Neural progenitor cell (in vitro differentiated cells): ENCODE results near the gene BCL2L12.

Experiments
- CTCF ChIP-seq: fragments of 200-600 bp; sonication (generic); IDR thresholded peaks from 2 replicates; pipeline ENCODE4 v1.5.1; 2017; ENCODE audit warnings: antibody characterized with exemption, mild to moderate bottlenecking
- EZH2 ChIP-seq: fragments of 200-600 bp; sonication (generic); IDR thresholded peaks from 2 replicates; pipeline ENCODE4 v1.6.1; 2017; ENCODE audit warnings: antibody characterized with exemption, mild to moderate bottlenecking, moderate library complexity
- EZH2phosphoT487 ChIP-seq: fragments of 200-600 bp; sonication (generic); IDR thresholded peaks from 2 replicates; pipeline ENCODE4 v1.6.1; 2017; ENCODE audit warnings: antibody characterized with exemption

GRCh38 chr19:49652551-49653465, 12.9 kb upstream of the BCL2L12 start:
- TF ChIP-seq CTCF (no peak), EZH2 (no peak), EZH2phosphoT487 (no peak)
